HepG2 (cell line): ENCODE results near the gene BAG5. TPM values are rescaled to one million over a fixed set of nuclear protein-coding genes. Genes with fewer than 3 reads are reported as not detected.

Experiments used
- ATAC-seq: fragments of 200-7000 bp; cut with Tn5 transposase; 3 replicates; pipeline ENCODE4 v1.9.1; 2020; ENCODE audit warnings: mild to moderate bottlenecking, moderate library complexity
- BruUV-seq: library from RNA; stranded (reverse); fragments of 400-500 nt; replicated peaks from 2 replicates; lab custom pipeline; 2021; lab: Mats Ljungman, UMichigan
- CTCF ChIA-PET: fragments of 300-600 bp; formaldehyde crosslinking; extraction: SDS; loops from one replicate; lab custom pipeline; 2021; ENCODE audit warnings: low total read pairs, inconsistent platforms, low intra/inter-chr PET ratio; lab: Yijun Ruan, JAX
- POLR2A ChIA-PET: fragments of 350-600 bp; sonication (Branson Sonifier 250); formaldehyde crosslinking; loops from one replicate; lab custom pipeline; 2020; ENCODE audit warnings: antibody characterized with exemption, inconsistent platforms; lab: Yijun Ruan, JAX
- DNase-seq: peaks from one replicate; pipeline ENCODE4 v3.0.0-alpha.2; 2015; ENCODE audit warnings: low spot score
- FAIRE-seq: peaks from 3 replicates; lab custom pipeline; 2011; peaks lifted over from hg19 to GRCh38; lab: Jason Lieb, UNC
- H2AFZ ChIP-seq: one replicate; pipeline ENCODE4 v1.6.1; 2011; ENCODE audit warnings: low read length, inconsistent platforms
- H3K27ac ChIP-seq: fragments of 300-600 bp; 3 replicates; pipeline ENCODE4 v1.8.0; 2011; ENCODE audit warnings: mixed run types, mild to moderate bottlenecking, mixed read lengths, low read length, inconsistent platforms; ENCODE audit not compliant: insufficient read depth; ENCODE audit errors: extremely low read length
- H3K27me3 ChIP-seq, 2 experiments: fragments of 200-600 bp in 1 of 2; 2 replicates in 1 of 2; 3 replicates in 1 of 2; pipeline versions ENCODE4 v1.6.0 to v1.8.0; 2011; ENCODE audit warnings: low read length in 2 of 2, mild to moderate bottlenecking in 2 of 2, moderate library complexity in 2 of 2, inconsistent platforms in 1 of 2; ENCODE audit not compliant: insufficient read depth in 2 of 2, control insufficient read depth in 1 of 2
- H3K36me3 ChIP-seq, 2 experiments: fragments of 200-600 bp in 1 of 2; replicated peaks in 1 of 2; 2 replicates in 1 of 2; 3 replicates in 1 of 2; pipeline versions ENCODE4 v1.5.1 to v1.8.0; 2011; ENCODE audit warnings: low read length in 2 of 2, inconsistent platforms in 1 of 2; ENCODE audit not compliant: insufficient read depth in 2 of 2, control insufficient read depth in 1 of 2
- H3K4me1 ChIP-seq: 2 replicates; pipeline ENCODE4 v1.5.1; 2012; ENCODE audit warnings: low read length, inconsistent platforms; ENCODE audit not compliant: insufficient read depth
- H3K4me2 ChIP-seq: 2 replicates; pipeline ENCODE4 v1.6.0; 2011; ENCODE audit warnings: low read depth, low read length, inconsistent platforms
- H3K4me3 ChIP-seq, 3 experiments: fragments of 200-600 bp in 1 of 3; sonication (generic), shearing (Covaris generic) in 1 of 3; replicated peaks in 1 of 3; 2 replicates each; pipeline ENCODE4 v1.5.1; 2011 to 2016; ENCODE audit warnings: low read length in 3 of 3, inconsistent platforms in 2 of 3, low read depth in 2 of 3, mild to moderate bottlenecking in 2 of 3, control low read depth in 1 of 3, mixed read lengths in 1 of 3; ENCODE audit not compliant: insufficient read depth in 1 of 3
- H3K79me2 ChIP-seq: one replicate; pipeline ENCODE4 v1.6.1; 2011; ENCODE audit warnings: low read length, inconsistent platforms; ENCODE audit not compliant: insufficient read depth
- H3K9ac ChIP-seq: 2 replicates; pipeline ENCODE4 v1.6.0; 2011; ENCODE audit warnings: mild to moderate bottlenecking, low read depth, low read length, inconsistent platforms; ENCODE audit not compliant: insufficient read depth
- H3K9me3 ChIP-seq: 2 replicates; pipeline ENCODE4 v1.5.1; 2012; ENCODE audit warnings: mild to moderate bottlenecking, low read length
- H4K20me1 ChIP-seq: 2 replicates; pipeline ENCODE4 v1.6.0; 2011; ENCODE audit warnings: inconsistent platforms, mild to moderate bottlenecking, low read length, moderate library complexity; ENCODE audit not compliant: insufficient read depth
- AGO2 ChIP-seq: fragments of 200-400 bp; formaldehyde crosslinking; optimal IDR thresholded peaks from 2 replicates; pipeline ENCODE3; 2017; ENCODE audit warnings: mild to moderate bottlenecking, low read depth, low read length, moderate library complexity
- ETV6 ChIP-seq: sonication (generic); formaldehyde crosslinking; conservative IDR thresholded peaks from 2 replicates; pipeline ENCODE4 v1.4.0; 2020; ENCODE audit warnings: missing genetic modification reagents
- GATAD2A ChIP-seq: IDR thresholded peaks from 2 replicates; pipeline ENCODE4 v1.6.1; 2016
- MAFG ChIP-seq: sonication (generic); formaldehyde crosslinking; IDR thresholded peaks from 2 replicates; pipeline ENCODE4 v1.5.1; 2020; ENCODE audit warnings: mild to moderate bottlenecking, missing genetic modification reagents
- POLR2A ChIP-seq, 2 experiments: IDR thresholded peaks; 2 replicates each; pipeline ENCODE4 v1.6.1; 2011; ENCODE audit warnings: low read depth in 2 of 2, low read length in 2 of 2, mild to moderate bottlenecking in 1 of 2, moderate library complexity in 1 of 2; ENCODE audit not compliant: insufficient read depth in 1 of 2
- XRCC5 ChIP-seq: fragments of 200-400 bp; formaldehyde crosslinking; optimal IDR thresholded peaks from 2 replicates; pipeline ENCODE3; 2017; ENCODE audit warnings: mild to moderate bottlenecking, low read length
- ZNF547 ChIP-seq: sonication (generic); formaldehyde crosslinking; IDR thresholded peaks from 2 replicates; pipeline ENCODE4 v1.5.1; 2020; ENCODE audit warnings: mild to moderate bottlenecking, missing genetic modification reagents
- ZNF687 ChIP-seq: sonication (generic); formaldehyde crosslinking; IDR thresholded peaks from 2 replicates; pipeline ENCODE4 v1.5.1; 2020; ENCODE audit warnings: mild to moderate bottlenecking, missing genetic modification reagents, moderate library complexity
- ZSCAN20 ChIP-seq: sonication (generic); formaldehyde crosslinking; IDR thresholded peaks from 2 replicates; pipeline ENCODE4 v1.4.0; 2020; ENCODE audit warnings: missing genetic modification reagents, mild to moderate bottlenecking, borderline replicate concordance
- WGBS: methylation state at CpG from one replicate; pipeline ENCODE4 v1.1.6; 2017; ENCODE audit warnings: low lambda C conversion rate; 5-methylcytosine and 5-hydroxymethylcytosine counted together
- in situ Hi-C: cut with HindIII; loops from 2 replicates; pipeline ENCODE4 v1.10.0; 2017; ENCODE audit warnings: low pct_unique_long_range_greater_than_20kb; ENCODE audit not compliant: extremely low pct_ligation_motif_present
- intact Hi-C: fragments of 100-400 bp; cut with micrococcal nuclease; formaldehyde crosslinking; loops from one replicate; pipeline ENCODE4 v1.10.0; 2022; ENCODE audit not compliant: unreplicated experiment
- polyA plus RNA-seq, 8 experiments: library from polyadenylated mRNA; depleted of rRNA in 3 of 8; stranded (reverse) in 7 of 8; unstranded in 1 of 8; fragments of >200 nt; fragmentation: Illumina TruSeq in 4 of 8; extraction: Trizol in 4 of 8; gene quantifications; 2 replicates each; pipeline versions ENCODE4 v1.2.1 to v1.2.3, GENCODE V29; 2011 to 2016; ENCODE audit warnings: low read depth in 4 of 8, missing spikeins in 1 of 8, mixed read lengths in 1 of 8; ENCODE audit not compliant: insufficient read depth in 1 of 8
- total RNA-seq, 5 experiments: library from RNA; depleted of rRNA; stranded (reverse); fragments of >200 nt; fragmentation: Illumina TruSeq; extraction: Trizol; gene quantifications; 2 replicates each; pipeline ENCODE4 v1.2.3, GENCODE V29; 2016; ENCODE audit warnings: low read depth in 1 of 5
- TF ChIP-seq, protein P1 (sequence below): sonication (generic); formaldehyde crosslinking; IDR thresholded peaks from 2 replicates; pipeline ENCODE4 v1.5.0; 2020; ENCODE audit warnings: mild to moderate bottlenecking, missing genetic modification reagents
- TF ChIP-seq, protein P2 (sequence below): sonication (generic); formaldehyde crosslinking; IDR thresholded peaks from 2 replicates; pipeline ENCODE4 v1.4.0; 2020; ENCODE audit warnings: missing genetic modification reagents

The BAG5 gene
- total and polyA plus RNA-seq, 2 of the 13 experiments (the other 11 are each of a cell fraction or from before 2014, with no cell fraction given): 3.5 to 21.0 TPM

DNA sequence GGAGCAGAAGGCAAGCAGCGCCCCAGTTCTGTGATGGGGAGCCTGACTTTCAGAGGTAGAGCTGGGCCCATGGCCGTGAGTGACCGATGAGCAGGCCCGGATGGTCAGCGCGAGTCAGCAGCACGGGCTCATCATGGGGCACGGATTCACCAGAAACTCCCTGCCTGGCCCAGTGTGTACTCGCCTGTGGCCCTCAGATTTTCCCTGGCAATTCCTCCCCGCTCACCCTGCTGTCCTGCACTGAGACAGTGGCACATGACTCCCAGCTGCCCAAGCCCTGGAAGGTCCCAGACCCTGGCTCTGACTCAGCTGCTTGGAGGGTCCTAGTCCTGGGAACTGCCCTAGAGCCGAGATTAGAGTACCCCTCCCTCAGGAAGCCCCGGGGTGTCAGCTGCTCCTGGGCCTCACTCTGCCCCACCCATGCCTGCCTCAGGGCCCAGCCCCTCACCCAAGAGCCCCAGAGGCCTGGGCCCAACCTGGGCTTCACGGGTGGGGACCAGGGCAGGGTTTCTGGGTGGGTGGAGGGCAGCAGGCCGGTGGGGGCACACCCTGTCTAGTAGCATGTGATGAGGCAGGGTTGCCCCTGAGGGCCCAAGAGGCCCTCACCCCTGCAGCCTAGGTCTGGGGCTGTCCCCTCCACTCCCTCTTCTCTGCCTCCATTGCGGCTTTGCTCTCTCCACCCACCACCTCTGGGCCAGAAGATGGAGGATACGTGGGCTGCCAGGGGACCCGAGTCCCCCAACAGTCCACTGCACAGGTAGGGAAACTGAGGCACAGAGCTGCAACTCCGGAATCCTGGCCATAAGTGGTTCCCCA is 25.1 kb downstream of the BAG5 start (continued):
- TF ChIP-seq, protein P1, sequence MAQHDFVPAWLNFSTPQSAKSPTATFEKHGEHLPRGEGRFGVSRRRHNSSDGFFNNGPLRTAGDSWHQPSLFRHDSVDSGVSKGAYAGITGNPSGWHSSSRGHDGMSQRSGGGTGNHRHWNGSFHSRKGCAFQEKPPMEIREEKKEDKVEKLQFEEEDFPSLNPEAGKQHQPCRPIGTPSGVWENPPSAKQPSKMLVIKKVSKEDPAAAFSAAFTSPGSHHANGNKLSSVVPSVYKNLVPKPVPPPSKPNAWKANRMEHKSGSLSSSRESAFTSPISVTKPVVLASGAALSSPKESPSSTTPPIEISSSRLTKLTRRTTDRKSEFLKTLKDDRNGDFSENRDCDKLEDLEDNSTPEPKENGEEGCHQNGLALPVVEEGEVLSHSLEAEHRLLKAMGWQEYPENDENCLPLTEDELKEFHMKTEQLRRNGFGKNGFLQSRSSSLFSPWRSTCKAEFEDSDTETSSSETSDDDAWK (CRISPR knock-in tag): no peak
- no peak for TF ChIP-seq XRCC5

- peaks cover 0 to 11% of the 10 kb centered on the region in 2 experiments; a peak in 2 of 5 replicates for H3K27me3 ChIP-seq
- TF ChIP-seq MAFG (CRISPR knock-in tag) (no peak), POLR2A (IDR thresholded peaks at IDR 0.05; ENCODE audit: insufficient read depth in 1 of 2, low read depth in 2 of 2, low read length in 2 of 2) (peak in 1 of 2 experiments; percentile 45; a peak in 2 of 4 replicates), AGO2 (peak; percentile 12), ETV6 (CRISPR knock-in tag) (no peak), ZSCAN20 (no peak), ZNF547 (CRISPR knock-in tag) (no peak), GATAD2A (CRISPR knock-in tag) (no peak), ZNF687 (0 out of 2 replicates have a peak, but pooled peaks have one; percentile 25)
- TF ChIP-seq, protein P2, sequence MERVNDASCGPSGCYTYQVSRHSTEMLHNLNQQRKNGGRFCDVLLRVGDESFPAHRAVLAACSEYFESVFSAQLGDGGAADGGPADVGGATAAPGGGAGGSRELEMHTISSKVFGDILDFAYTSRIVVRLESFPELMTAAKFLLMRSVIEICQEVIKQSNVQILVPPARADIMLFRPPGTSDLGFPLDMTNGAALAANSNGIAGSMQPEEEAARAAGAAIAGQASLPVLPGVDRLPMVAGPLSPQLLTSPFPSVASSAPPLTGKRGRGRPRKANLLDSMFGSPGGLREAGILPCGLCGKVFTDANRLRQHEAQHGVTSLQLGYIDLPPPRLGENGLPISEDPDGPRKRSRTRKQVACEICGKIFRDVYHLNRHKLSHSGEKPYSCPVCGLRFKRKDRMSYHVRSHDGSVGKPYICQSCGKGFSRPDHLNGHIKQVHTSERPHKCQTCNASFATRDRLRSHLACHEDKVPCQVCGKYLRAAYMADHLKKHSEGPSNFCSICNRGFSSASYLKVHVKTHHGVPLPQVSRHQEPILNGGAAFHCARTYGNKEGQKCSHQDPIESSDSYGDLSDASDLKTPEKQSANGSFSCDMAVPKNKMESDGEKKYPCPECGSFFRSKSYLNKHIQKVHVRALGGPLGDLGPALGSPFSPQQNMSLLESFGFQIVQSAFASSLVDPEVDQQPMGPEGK (CRISPR knock-in tag): peak; percentile 51; the same call in 1 of the 2 replicates
- TF ChIP-seq, all 625 proteins: peak for 4
- Histone ChIP-seq H3K4me2 (no peak overlapping the region), H2AFZ (no peak overlapping the region), H3K27ac (no peak overlapping the region), H3K9me3 (no peaks in the 10 kb centered on the region), H4K20me1 (no peaks in the 10 kb centered on the region), H3K36me3 (peaks cover 1 to 3% of the 10 kb centered on the region in 2 experiments; a peak in 3 of 5 replicates), H3K4me1 (peaks cover 34% of the 10 kb centered on the region), H3K79me2 (no peaks in the 10 kb centered on the region), H3K9ac (no peak overlapping the region), H3K4me3 (no peak overlapping the region)
- in situ Hi-C loops: no loop called here
- ATAC-seq (no peak), FAIRE-seq (no peak), DNase-seq (no peak)
- ChIA-PET CTCF (no interaction called here), POLR2A (interaction anchor here (1.4 to 6.9 kb wide), 4 partner anchors 8 to 25 kb away, joined by 3 to 37 read pairs (median 8); partner anchors contain the start of genes BAG5, CKB, COA8 and TRMT61A)
- WGBS: 67% methylated on average over 3 of the region's 9 CpGs
- BruUV-seq: no TSS peak
- intact Hi-C loops: no loop called here
Observed at GRCh38 chr14:103536693-103537092, 25.8 kb downstream of the BAG5 start.
